K562 (cell line): ENCODE results near the gene CEP19. TPM values are rescaled to one million over a fixed set of nuclear protein-coding genes. Genes with fewer than 3 reads are reported as not detected.
A peak's percentile ranks its signal among the peaks of the same experiment; 100 is the strongest.

Experiments used
- ATAC-seq: fragments of 200-7000 bp; cut with Tn5 transposase; 3 replicates; pipeline ENCODE4 v1.9.1; 2020; ENCODE audit warnings: moderate library complexity
- BruUV-seq: library from RNA; stranded (reverse); fragments of 400-500 nt; replicated peaks from 2 replicates; lab custom pipeline; 2021; lab: Mats Ljungman, UMichigan
- CTCF ChIA-PET: fragments of 300-600 bp; formaldehyde crosslinking; extraction: SDS; loops from one replicate; lab custom pipeline; 2021; ENCODE audit warnings: low intra/inter-chr PET ratio; lab: Yijun Ruan, JAX
- POLR2A ChIA-PET: fragments of 300-600, 350-650 bp; sonication (Branson Sonifier 250); formaldehyde crosslinking; extraction: SDS; loops from one replicate; lab custom pipeline; 2021; ENCODE audit warnings: antibody characterized with exemption, inconsistent platforms; lab: Yijun Ruan, JAX
- DNase-seq, 4 experiments: peaks; one replicate each; pipeline versions ENCODE4 v3.0.0 to v3.0.0-alpha.2; 2011 to 2018; ENCODE audit warnings: low spot score in 3 of 4, mixed read lengths in 3 of 4; ENCODE audit errors: extremely low read depth in 1 of 4
- FAIRE-seq: peaks from 2 replicates; lab custom pipeline; 2011; peaks lifted over from hg19 to GRCh38; lab: Jason Lieb, UNC
- H2AFZ ChIP-seq: 2 replicates; pipeline ENCODE4 v1.6.0; 2011; ENCODE audit warnings: low read depth, low read length, control low read depth, inconsistent platforms
- H3K27ac ChIP-seq: fragments of 200-600 bp; 3 replicates; pipeline ENCODE4 v1.8.0; 2011; ENCODE audit warnings: low read depth, mild to moderate bottlenecking, control low read depth, inconsistent platforms, low read length, moderate library complexity, mixed read lengths; ENCODE audit errors: extremely low read depth
- H3K27me3 ChIP-seq, 2 experiments: fragments of 300-600 bp in 1 of 2; 2 replicates in 1 of 2; 3 replicates in 1 of 2; pipeline versions ENCODE4 v1.6.0 to v1.8.0; 2011; ENCODE audit warnings: inconsistent platforms in 2 of 2, low read length in 2 of 2, mild to moderate bottlenecking in 1 of 2, mixed read lengths in 1 of 2, moderate library complexity in 1 of 2; ENCODE audit not compliant: control insufficient read depth in 2 of 2, insufficient read depth in 2 of 2
- H3K36me3 ChIP-seq: fragments of 300-600 bp; 3 replicates; pipeline ENCODE4 v1.8.0; 2011; ENCODE audit warnings: mild to moderate bottlenecking, low read length, inconsistent platforms; ENCODE audit not compliant: control insufficient read depth, insufficient read depth
- H3K4me1 ChIP-seq, 2 experiments: fragments of 200-600 bp in 1 of 2; replicated peaks in 1 of 2; 2 replicates in 1 of 2; 3 replicates in 1 of 2; pipeline versions ENCODE4 v1.5.1 to v1.8.0; 2011; ENCODE audit warnings: inconsistent platforms in 2 of 2, low read length in 2 of 2, mild to moderate bottlenecking in 1 of 2, mixed read lengths in 1 of 2, moderate library complexity in 1 of 2; ENCODE audit not compliant: control insufficient read depth in 2 of 2, insufficient read depth in 2 of 2
- H3K4me2 ChIP-seq: 2 replicates; pipeline ENCODE4 v1.6.1; 2011; ENCODE audit warnings: low read length, control low read depth, inconsistent platforms, mixed read lengths; ENCODE audit not compliant: insufficient read depth
- H3K4me3 ChIP-seq: fragments of 200-600 bp; sonication (generic), shearing (Covaris generic); 2 replicates; pipeline ENCODE4 v1.5.1; 2016; ENCODE audit warnings: control low read depth, inconsistent platforms
- H3K79me2 ChIP-seq: fragments of 200-600 bp; 3 replicates; pipeline ENCODE4 v1.8.0; 2011; ENCODE audit warnings: low read length, inconsistent platforms; ENCODE audit not compliant: control insufficient read depth, insufficient read depth
- H3K9ac ChIP-seq, 2 experiments: 2 replicates each; pipeline versions ENCODE4 v1.6.0 to v1.6.1; 2011; ENCODE audit warnings: low read depth in 2 of 2, low read length in 2 of 2, control low read depth in 1 of 2, inconsistent platforms in 1 of 2, mild to moderate bottlenecking in 1 of 2, mixed read lengths in 1 of 2; ENCODE audit not compliant: insufficient read depth in 1 of 2
- H3K9me1 ChIP-seq: one replicate; pipeline ENCODE4 v1.6.0; 2011; ENCODE audit warnings: inconsistent platforms, mild to moderate bottlenecking, low read length, moderate library complexity; ENCODE audit not compliant: control insufficient read depth, insufficient read depth
- H3K9me3 ChIP-seq: replicated peaks from 2 replicates; pipeline ENCODE4 v1.5.1; 2011; ENCODE audit warnings: low read depth, low read length, inconsistent platforms; ENCODE audit not compliant: control insufficient read depth, insufficient read depth
- H4K20me1 ChIP-seq: replicated peaks from 2 replicates; pipeline ENCODE4 v1.6.1; 2011; ENCODE audit warnings: low read length, inconsistent platforms, mixed read lengths; ENCODE audit not compliant: control insufficient read depth, insufficient read depth
- DDX20 ChIP-seq: fragments of 450-650 bp; IDR thresholded peaks from 2 replicates; pipeline ENCODE4 v1.6.1; 2016; ENCODE audit warnings: missing genetic modification characterization, low read depth, mild to moderate bottlenecking, missing compliant biosample characterization, moderate library complexity
- FOXK2 ChIP-seq, 2 experiments: fragments of 450-650 bp; IDR thresholded peaks in 1 of 2; conservative IDR thresholded peaks in 1 of 2; 2 replicates each; pipeline ENCODE4 v1.6.1; 2016; ENCODE audit warnings: low read depth in 2 of 2, mild to moderate bottlenecking in 1 of 2
- NRF1 ChIP-seq, 2 experiments: fragments of 450-650 bp; IDR thresholded peaks in 1 of 2; conservative IDR thresholded peaks in 1 of 2; 2 replicates each; pipeline ENCODE4 v1.6.1; 2014; ENCODE audit warnings: mild to moderate bottlenecking in 2 of 2
- RBM15 ChIP-seq: fragments of 200-400 bp; formaldehyde crosslinking; IDR thresholded peaks from 2 replicates; pipeline ENCODE4 v1.6.1; 2018; ENCODE audit warnings: mild to moderate bottlenecking, low read length, moderate library complexity; ENCODE audit not compliant: insufficient read depth
- SMARCC2 ChIP-seq: fragments of 450-650 bp; IDR thresholded peaks from 2 replicates; pipeline ENCODE4 v1.6.1; 2017; ENCODE audit warnings: antibody characterized with exemption, moderate library complexity, mild to moderate bottlenecking, low read depth
- ZMIZ1 ChIP-seq, 2 experiments: fragments of 150-350 bp in 1 of 2; IDR thresholded peaks; 2 replicates each; pipeline ENCODE4 v1.6.1; 2012 to 2016; ENCODE audit warnings: low read depth in 2 of 2, low read length in 2 of 2, mild to moderate bottlenecking in 1 of 2, moderate library complexity in 1 of 2
- WGBS: fragments of 100-300 bp; shearing (Covaris generic); methylation state at CpG from one replicate; pipeline ENCODE4 v1.1.6; 2016; ENCODE audit warnings: low coverage, mixed read lengths; ENCODE audit not compliant: insufficient coverage; ENCODE audit errors: missing lambda C conversion rate; 5-methylcytosine and 5-hydroxymethylcytosine counted together
- in situ Hi-C: fragments of 300-500 bp; cut with MboI; formaldehyde crosslinking; loops from 4 replicates; pipeline ENCODE4 v1.15.0; 2018; ENCODE audit warnings: inconsistent platforms, mixed read lengths
- intact Hi-C: fragments of 100-400 bp; cut with micrococcal nuclease; formaldehyde crosslinking; loops from 2 replicates; pipeline ENCODE4 v1.14.2; 2022
- polyA plus RNA-seq, 8 experiments: library from polyadenylated mRNA; depleted of rRNA in 4 of 8; stranded (reverse) in 5 of 8; unstranded in 3 of 8; fragments of >200 nt; fragmentation: Nextera tagmentation in 2 of 8; fragmentation: Illumina TruSeq in 1 of 8; extraction: Ambion mirVana in 2 of 8; extraction: Trizol in 1 of 8; gene quantifications; 2 replicates each; pipeline versions ENCODE4 v1.2.1 to v1.2.3, GENCODE V29; 2011 to 2014; ENCODE audit warnings: inconsistent platforms in 1 of 8, missing spikeins in 1 of 8
- total RNA-seq, 7 experiments: library from RNA; depleted of rRNA in 6 of 7; stranded (reverse); fragments of >200 nt in 6 of 7; fragmentation: Illumina TruSeq in 2 of 7; extraction: Trizol in 2 of 7; gene quantifications; 2 replicates each; pipeline versions ENCODE4 v1.2.1 to v1.2.3, GENCODE V29; 2011 to 2021; ENCODE audit warnings: low replicate concordance in 1 of 7
- TF ChIP-seq, protein P1 (sequence below): sonication (generic); formaldehyde crosslinking; IDR thresholded peaks from 2 replicates; pipeline ENCODE4 v1.8.1; 2023; ENCODE audit warnings: mild to moderate bottlenecking, missing genetic modification reagents

Gene CEP19
- total and polyA plus RNA-seq, 9 of the 15 experiments (the other 6 are each of a cell fraction or from before 2014, with no cell fraction given): 2.5 to 4.5 (median 3.7) TPM

DNA sequence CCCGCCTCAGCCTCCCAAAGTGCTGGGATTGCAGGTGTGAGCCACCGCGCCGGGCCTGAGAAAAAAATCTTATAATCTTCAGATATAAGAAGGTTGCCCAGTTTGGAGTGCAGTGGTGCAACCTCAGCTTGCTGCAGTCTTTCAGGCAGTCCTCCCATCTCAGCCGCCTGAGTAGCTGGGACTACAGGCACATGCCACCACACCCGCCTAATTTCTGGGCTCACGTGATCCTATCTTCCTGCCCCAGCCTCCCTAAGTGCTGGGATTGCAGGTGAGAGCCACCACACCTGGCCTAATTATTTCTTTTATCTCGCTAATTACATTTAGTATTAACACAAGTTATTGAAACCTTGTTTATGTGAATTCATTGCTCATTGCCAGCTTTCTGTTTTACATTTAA is 41.2 kb upstream of the CEP19 start:
- no peak overlapping the region for H3K27ac ChIP-seq
- DNase-seq: no peak
- ATAC-seq: no peak
- H3K9ac ChIP-seq: no peak overlapping the region
- H3K4me1 ChIP-seq: peaks cover 4 to 6% of the 10 kb centered on the region in 2 experiments; a peak in 3 of 5 replicates
- FAIRE-seq: no peak
- H4K20me1 ChIP-seq: no peaks in the 10 kb centered on the region
- no peak overlapping the region for H3K4me2 ChIP-seq
- H3K79me2 ChIP-seq: peaks cover 92% of the 10 kb centered on the region
- POLR2A ChIA-PET: interaction anchor here (1.9 kb wide), 1 partner anchor 10 kb away, joined by 11 read pairs; no protein-coding TSS in a partner anchor
- H3K27me3 ChIP-seq: no peaks in the 10 kb centered on the region
- intact Hi-C loops (no loop called here), in situ Hi-C loops (no loop called here)
- H3K36me3 ChIP-seq: peaks cover 70% of the 10 kb centered on the region
- TF ChIP-seq NRF1 (conservative IDR thresholded peaks at IDR 0.05 in 1 of 2, IDR thresholded peaks at IDR 0.05 in 1 of 2): no peak
- TF ChIP-seq, protein P1, sequence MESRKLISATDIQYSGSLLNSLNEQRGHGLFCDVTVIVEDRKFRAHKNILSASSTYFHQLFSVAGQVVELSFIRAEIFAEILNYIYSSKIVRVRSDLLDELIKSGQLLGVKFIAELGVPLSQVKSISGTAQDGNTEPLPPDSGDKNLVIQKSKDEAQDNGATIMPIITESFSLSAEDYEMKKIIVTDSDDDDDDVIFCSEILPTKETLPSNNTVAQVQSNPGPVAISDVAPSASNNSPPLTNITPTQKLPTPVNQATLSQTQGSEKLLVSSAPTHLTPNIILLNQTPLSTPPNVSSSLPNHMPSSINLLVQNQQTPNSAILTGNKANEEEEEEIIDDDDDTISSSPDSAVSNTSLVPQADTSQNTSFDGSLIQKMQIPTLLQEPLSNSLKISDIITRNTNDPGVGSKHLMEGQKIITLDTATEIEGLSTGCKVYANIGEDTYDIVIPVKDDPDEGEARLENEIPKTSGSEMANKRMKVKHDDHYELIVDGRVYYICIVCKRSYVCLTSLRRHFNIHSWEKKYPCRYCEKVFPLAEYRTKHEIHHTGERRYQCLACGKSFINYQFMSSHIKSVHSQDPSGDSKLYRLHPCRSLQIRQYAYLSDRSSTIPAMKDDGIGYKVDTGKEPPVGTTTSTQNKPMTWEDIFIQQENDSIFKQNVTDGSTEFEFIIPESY: peak; percentile 68; the same call in 1 of the 2 replicates
- no peak overlapping the region for H3K4me3 ChIP-seq
- CTCF ChIA-PET: no interaction called here
- no TSS peak for BruUV-seq
- no peaks in the 10 kb centered on the region for H3K9me1 ChIP-seq
- H3K9me3 ChIP-seq: peaks cover 21% of the 10 kb centered on the region
- 88% methylated on average over 5 of the region's 8 CpGs for WGBS
- no peak overlapping the region for H2AFZ ChIP-seq

DNA sequence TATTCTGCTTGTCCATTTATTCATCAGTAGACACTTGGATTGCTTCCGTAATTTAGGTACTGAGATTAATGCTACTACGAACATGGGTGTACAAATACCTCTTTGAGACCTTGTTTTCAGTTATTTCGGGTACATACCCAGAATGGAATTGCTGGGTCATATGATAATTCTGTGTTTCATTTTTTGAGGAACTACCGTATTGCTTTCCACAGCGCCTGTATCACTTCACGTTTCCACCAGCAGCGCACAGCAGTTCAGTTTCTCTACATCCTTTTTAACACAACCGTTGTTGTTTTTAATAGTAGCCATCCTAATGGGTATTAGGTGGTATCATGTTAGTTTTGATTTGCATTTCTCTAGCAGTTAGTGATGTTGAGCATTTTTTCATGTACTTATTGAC is 37.1 kb upstream of the CEP19 start:
- Histone ChIP-seq H3K9me1 (no peaks in the 10 kb centered on the region), H4K20me1 (no peaks in the 10 kb centered on the region), H3K79me2 (peaks cover 94% of the 10 kb centered on the region), H3K4me1 (peaks cover 2 to 4% of the 10 kb centered on the region in 2 experiments; a peak in 2 of 5 replicates), H3K9ac (no peak overlapping the region), H3K27ac (no peak overlapping the region), H3K36me3 (peaks cover 56% of the 10 kb centered on the region), H3K9me3 (peaks cover under 1% of the 10 kb centered on the region; the same call in 1 of the 2 replicates), H3K4me2 (no peak overlapping the region), H3K27me3 (no peaks in the 10 kb centered on the region), H2AFZ (no peak overlapping the region), H3K4me3 (no peak overlapping the region)
- CTCF ChIA-PET: no interaction called here
- FAIRE-seq (no peak), DNase-seq (no peak), ATAC-seq (no peak)
- in situ Hi-C loops: no loop called here
- intact Hi-C loops: no loop called here
- no TSS peak for BruUV-seq
- WGBS: 82% methylated on average over 8 of the region's 8 CpGs
- POLR2A ChIA-PET: no interaction called here
- TF ChIP-seq FOXK2 (conservative IDR thresholded peaks at IDR 0.05 in 1 of 2, IDR thresholded peaks at IDR 0.05 in 1 of 2; ENCODE audit: low read depth in 2 of 2) (no peak), SMARCC2 (no peak), RBM15 (no peak), ZMIZ1 (IDR thresholded peaks at IDR 0.05; ENCODE audit: low read depth in 2 of 2, low read length in 2 of 2) (no peak), DDX20 (tag) (no peak)
